Renal pelvis (tissue), 3 donors: ENCODE data around the gene RBCK1. TPM values are rescaled to one million over a fixed set of nuclear protein-coding genes. Genes with fewer than 3 reads are reported as not detected.

Source experiments
- polyA plus RNA-seq, 3 donors: library from polyadenylated mRNA; unstranded; fragments of 120-200 nt; gene quantifications; one replicate each; pipeline ENCODE4 v1.2.1, GENCODE V29; 2013; ENCODE audit not compliant: insufficient read length in 3 of 3

RBCK1 gene
- polyA plus RNA-seq, 3 donors = 82.5 to 105 (median 93.2) TPM

Other genes with a start within 250 kb of the RBCK1 start
- not detected for gene DEFB128, start 218.6 kb upstream of the RBCK1 start, polyA plus RNA-seq
- not detected for gene DEFB129, start 181.0 kb upstream of the RBCK1 start, polyA plus RNA-seq
- not detected for gene DEFB132, start 150.6 kb upstream of the RBCK1 start, polyA plus RNA-seq
- 10 to 100 TPM; 37.1 to 45.2 (median 40.2) TPM for gene C20orf96, start 117.5 kb upstream of the RBCK1 start, polyA plus RNA-seq
- gene ZCCHC3, start 110.7 kb upstream of the RBCK1 start, polyA plus RNA-seq = 10 to 100 TPM; 43.1 to 58.2 (median 46.7) TPM
- 10 to 100 TPM; 36.4 to 45.5 (median 41.3) TPM for gene SOX12, start 82.7 kb upstream of the RBCK1 start, polyA plus RNA-seq
- 10 to 100 TPM; 50.4 to 57.5 (median 54.9) TPM for gene NRSN2, start 61.2 kb upstream of the RBCK1 start, polyA plus RNA-seq
- gene TRIB3, start 27.5 kb upstream of the RBCK1 start, polyA plus RNA-seq = 1 to 10 TPM; 4.1 to 5.1 (median 4.2) TPM
- 10 to 100 TPM; 32.2 to 37.1 (median 35.1) TPM for gene TBC1D20, start 54.2 kb downstream of the RBCK1 start, polyA plus RNA-seq
- gene CSNK2A1, start 135.5 kb downstream of the RBCK1 start, polyA plus RNA-seq = 100 to 1,000 TPM; 123 to 150 (median 147) TPM
- gene TCF15, start 202.0 kb downstream of the RBCK1 start, polyA plus RNA-seq = 1 to 10 TPM in 2 of 3 donors, under 1 TPM in 1; 0.96 to 1.9 (median 1.3) TPM
- gene SRXN1, start 244.9 kb downstream of the RBCK1 start, polyA plus RNA-seq = 10 to 100 TPM; 11.2 to 14.3 (median 12.1) TPM